ENCODE data around the gene CD3E.

CD3E gene

GRCh38 chr11:118304568-118305248 lies at the start of gene CD3E:
Gene CD3E, plus strand, starts transcription at chr11:118304730. Its CDS starts 223 bp downstream, at chr11:118304953.
- DNase-seq (ENCODE audit: low read depth in 1 of 2, low spot score in 1 of 2): peak in 1 of 2 donors; percentile 31

GRCh38 chr11:118258410-118258809 lies 46.1 kb upstream of the CD3E start:
- no peak for DNase-seq (ENCODE audit: low read depth in 1 of 2, low spot score in 1 of 2)

GRCh38 chr11:118259138-118259537 lies 45.4 kb upstream of the CD3E start:
- no peak for DNase-seq (ENCODE audit: low read depth in 1 of 2, low spot score in 1 of 2)

GRCh38 chr11:118260353-118260752 lies 44.2 kb upstream of the CD3E start:
- DNase-seq (ENCODE audit: low read depth in 1 of 2, low spot score in 1 of 2): no peak

- no peak for DNase-seq (ENCODE audit: low read depth in 1 of 2, low spot score in 1 of 2)
Observed at GRCh38 chr11:118263112-118263511, 41.4 kb upstream of the CD3E start.

GRCh38 chr11:118263695-118264568 lies 40.6 kb upstream of the CD3E start, which contains the start of gene MPZL2:
Gene MPZL2, minus strand, starts transcription at chr11:118264297. Its CDS starts 144 bp downstream, at chr11:118264153.
- no peak for DNase-seq (ENCODE audit: low read depth in 1 of 2, low spot score in 1 of 2)

GRCh38 chr11:118264569-118265465 lies 39.7 kb upstream of the CD3E start:
- no peak for DNase-seq (ENCODE audit: low read depth in 1 of 2, low spot score in 1 of 2)

GRCh38 chr11:118265954-118266353 lies 38.6 kb upstream of the CD3E start:
- no peak for DNase-seq (ENCODE audit: low read depth in 1 of 2, low spot score in 1 of 2)

- DNase-seq (ENCODE audit: low read depth in 1 of 2, low spot score in 1 of 2): no peak
Observed at GRCh38 chr11:118267486-118267885, 37.0 kb upstream of the CD3E start.

- DNase-seq (ENCODE audit: low read depth in 1 of 2, low spot score in 1 of 2): no peak
Observed at GRCh38 chr11:118272001-118272400, 32.5 kb upstream of the CD3E start.

GRCh38 chr11:118274186-118274585 lies 30.3 kb upstream of the CD3E start:
- DNase-seq (ENCODE audit: low read depth in 1 of 2, low spot score in 1 of 2): no peak

GRCh38 chr11:118275176-118275575 lies 29.4 kb upstream of the CD3E start:
- DNase-seq (ENCODE audit: low read depth in 1 of 2, low spot score in 1 of 2): no peak

GRCh38 chr11:118276422-118276821 lies 28.1 kb upstream of the CD3E start:
- DNase-seq (ENCODE audit: low read depth in 1 of 2, low spot score in 1 of 2): no peak

- DNase-seq (ENCODE audit: low read depth in 1 of 2, low spot score in 1 of 2): no peak
Observed at GRCh38 chr11:118277312-118277711, 27.2 kb upstream of the CD3E start.

GRCh38 chr11:118281284-118281683 lies 23.2 kb upstream of the CD3E start:
- DNase-seq (ENCODE audit: low read depth in 1 of 2, low spot score in 1 of 2): no peak

- DNase-seq (ENCODE audit: low read depth in 1 of 2, low spot score in 1 of 2): no peak
Observed at GRCh38 chr11:118282606-118283005, 21.9 kb upstream of the CD3E start.

- DNase-seq (ENCODE audit: low read depth in 1 of 2, low spot score in 1 of 2): no peak
Observed at GRCh38 chr11:118283037-118283636, 21.4 kb upstream of the CD3E start.

GRCh38 chr11:118283756-118284350 lies 20.7 kb upstream of the CD3E start:
- DNase-seq (ENCODE audit: low read depth in 1 of 2, low spot score in 1 of 2): no peak

- no peak for DNase-seq (ENCODE audit: low read depth in 1 of 2, low spot score in 1 of 2)
Observed at GRCh38 chr11:118286545-118286944, 18.0 kb upstream of the CD3E start.

GRCh38 chr11:118287006-118287405 lies 17.5 kb upstream of the CD3E start:
- DNase-seq (ENCODE audit: low read depth in 1 of 2, low spot score in 1 of 2): no peak

Measured in stimulated activated CD4-positive, alpha-beta T cell treated with anti-CD3 and anti-CD28 coated beads, Interleukin-15, amount 100 ng/mL, for 1 hour (primary cell).